GM19238 (cell line): ENCODE results near the gene SPSB3.

ENCODE experiments used
- DNase-seq: peaks from one replicate; pipeline ENCODE4 v3.0.0; 2011; ENCODE audit warnings: low spot score; ENCODE audit not compliant: insufficient read length

Gene SPSB3

GRCh38 chr16:1788708-1789100 lies 6.3 kb upstream of the SPSB3 start:
- DNase-seq = no peak

GRCh38 chr16:1788095-1788707 lies 5.8 kb upstream of the SPSB3 start:
- no peak for DNase-seq

GRCh38 chr16:1787322-1788094 lies 5.1 kb upstream of the SPSB3 start:
- DNase-seq = no peak

- DNase-seq = no peak
Observed at GRCh38 chr16:1787056-1787321, 4.6 kb upstream of the SPSB3 start.

GRCh38 chr16:1786242-1787055 lies 4.1 kb upstream of the SPSB3 start:
- DNase-seq = no peak

GRCh38 chr16:1785846-1786170 lies 3.4 kb upstream of the SPSB3 start:
- DNase-seq = no peak

- no peak for DNase-seq
Observed at GRCh38 chr16:1784977-1785845, 2.8 kb upstream of the SPSB3 start.

GRCh38 chr16:1781758-1782407 lies 488 bp downstream of the SPSB3 start:
- DNase-seq = no peak

GRCh38 chr16:1781254-1781653 lies 1.1 kb downstream of the SPSB3 start:
- no peak for DNase-seq

- no peak for DNase-seq
Observed at GRCh38 chr16:1780677-1781072, 1.7 kb downstream of the SPSB3 start.

- no peak for DNase-seq
Observed at GRCh38 chr16:1779741-1780676, 2.4 kb downstream of the SPSB3 start.

- DNase-seq = no peak
Observed at GRCh38 chr16:1779234-1779701, 3.1 kb downstream of the SPSB3 start.

GRCh38 chr16:1778200-1779179 lies 3.9 kb downstream of the SPSB3 start:
- no peak for DNase-seq

- DNase-seq = no peak
Observed at GRCh38 chr16:1777375-1778199, 4.8 kb downstream of the SPSB3 start.

GRCh38 chr16:1776991-1777374 lies 5.4 kb downstream of the SPSB3 start:
- DNase-seq = no peak

- DNase-seq = no peak
Observed at GRCh38 chr16:1776672-1776955, 5.8 kb downstream of the SPSB3 start.

- DNase-seq = no peak
Observed at GRCh38 chr16:1775846-1776671, 6.3 kb downstream of the SPSB3 start.
